HepG2 (cell line): Measurements from ENCODE around the gene WDR81. TPM values are rescaled to one million over a fixed set of nuclear protein-coding genes. Genes with fewer than 3 reads are reported as not detected.

Experiments used
- FOXM1 ChIP-seq: sonication (generic); formaldehyde crosslinking; IDR thresholded peaks from 2 replicates; pipeline ENCODE4 v1.5.0; 2020; ENCODE audit warnings: missing genetic modification reagents
- GLI4 ChIP-seq: sonication (generic); formaldehyde crosslinking; IDR thresholded peaks from 2 replicates; pipeline ENCODE4 v1.5.1; 2020; ENCODE audit warnings: missing genetic modification reagents, mild to moderate bottlenecking, moderate library complexity, borderline replicate concordance
- HNRNPK ChIP-seq: fragments of 200-400 bp; formaldehyde crosslinking; IDR thresholded peaks from 2 replicates; pipeline ENCODE4 v1.6.1; 2018; ENCODE audit warnings: low read length, low read depth, moderate library complexity, mild to moderate bottlenecking; ENCODE audit not compliant: poor library complexity, severe bottlenecking
- KLF12 ChIP-seq: sonication (generic); formaldehyde crosslinking; IDR thresholded peaks from 2 replicates; pipeline ENCODE4 v1.4.0; 2020; ENCODE audit warnings: missing genetic modification reagents, borderline replicate concordance
- RFXAP ChIP-seq: sonication (generic); formaldehyde crosslinking; IDR thresholded peaks from 2 replicates; pipeline ENCODE4 v1.4.0; 2020; ENCODE audit warnings: missing genetic modification reagents, borderline replicate concordance
- SALL1 ChIP-seq: sonication (generic); formaldehyde crosslinking; IDR thresholded peaks from 2 replicates; pipeline ENCODE4 v1.8.0; 2022; ENCODE audit warnings: mild to moderate bottlenecking, missing genetic modification reagents
- TCF7L2 ChIP-seq: IDR thresholded peaks from 2 replicates; pipeline ENCODE4 v1.6.1; 2011; ENCODE audit warnings: mild to moderate bottlenecking, low read depth, low read length, moderate library complexity
- ZFAT ChIP-seq: sonication (generic); formaldehyde crosslinking; conservative IDR thresholded peaks from 2 replicates; pipeline ENCODE4 v1.8.1; 2023; ENCODE audit warnings: missing genetic modification reagents, inconsistent platforms
- ZFY ChIP-seq: sonication (generic); formaldehyde crosslinking; IDR thresholded peaks from 2 replicates; pipeline ENCODE4 v1.4.0; 2020; ENCODE audit warnings: missing genetic modification reagents
- ZNF329 ChIP-seq: sonication (generic); formaldehyde crosslinking; IDR thresholded peaks from 2 replicates; pipeline ENCODE4 v1.9.0; 2021; ENCODE audit warnings: low read depth, mild to moderate bottlenecking, missing genetic modification reagents
- ZNF367 ChIP-seq: sonication (generic); formaldehyde crosslinking; IDR thresholded peaks from 2 replicates; pipeline ENCODE4 v1.4.0; 2020; ENCODE audit warnings: missing genetic modification reagents, borderline replicate concordance
- ZNF431 ChIP-seq: sonication (generic); formaldehyde crosslinking; IDR thresholded peaks from 2 replicates; pipeline ENCODE4 v1.9.0; 2022; ENCODE audit warnings: missing genetic modification reagents, low read depth, mild to moderate bottlenecking, borderline replicate concordance
- ZNF460 ChIP-seq: sonication (generic); formaldehyde crosslinking; IDR thresholded peaks from 2 replicates; pipeline ENCODE4 v1.5.1; 2020; ENCODE audit warnings: missing genetic modification reagents, mild to moderate bottlenecking, borderline replicate concordance
- ZNF615 ChIP-seq: sonication (generic); formaldehyde crosslinking; IDR thresholded peaks from 2 replicates; pipeline ENCODE4 v1.5.0; 2020; ENCODE audit warnings: mild to moderate bottlenecking, missing genetic modification reagents, borderline replicate concordance
- ZNF644 ChIP-seq: IDR thresholded peaks from 2 replicates; pipeline ENCODE4 v1.6.1; 2016; ENCODE audit warnings: low read depth
- ZNF83 ChIP-seq: sonication (generic); formaldehyde crosslinking; IDR thresholded peaks from 2 replicates; pipeline ENCODE4 v1.4.0; 2020; ENCODE audit warnings: missing genetic modification reagents, mild to moderate bottlenecking, borderline replicate concordance
- polyA plus RNA-seq, 8 experiments: library from polyadenylated mRNA; depleted of rRNA in 3 of 8; stranded (reverse) in 7 of 8; unstranded in 1 of 8; fragments of >200 nt; fragmentation: Illumina TruSeq in 4 of 8; extraction: Trizol in 4 of 8; gene quantifications; 2 replicates each; pipeline versions ENCODE4 v1.2.1 to v1.2.3, GENCODE V29; 2011 to 2016; ENCODE audit warnings: low read depth in 4 of 8, missing spikeins in 1 of 8, mixed read lengths in 1 of 8; ENCODE audit not compliant: insufficient read depth in 1 of 8
- total RNA-seq, 5 experiments: library from RNA; depleted of rRNA; stranded (reverse); fragments of >200 nt; fragmentation: Illumina TruSeq; extraction: Trizol; gene quantifications; 2 replicates each; pipeline ENCODE4 v1.2.3, GENCODE V29; 2016; ENCODE audit warnings: low read depth in 1 of 5
- TF ChIP-seq, protein P1 (sequence below): IDR thresholded peaks from 2 replicates; pipeline ENCODE4 v1.6.1; 2016; ENCODE audit warnings: low read depth, missing genetic modification reagents, missing compliant biosample characterization
- TF ChIP-seq, protein P2 (sequence below): sonication (generic); formaldehyde crosslinking; IDR thresholded peaks from 2 replicates; pipeline ENCODE4 v1.4.0; 2020; ENCODE audit warnings: mild to moderate bottlenecking, missing genetic modification reagents
- TF ChIP-seq, protein P3 (sequence below): sonication (generic); formaldehyde crosslinking; IDR thresholded peaks from 2 replicates; pipeline ENCODE4 v1.8.0; 2022; ENCODE audit warnings: missing genetic modification reagents, low read depth, mild to moderate bottlenecking, borderline replicate concordance
- TF ChIP-seq, protein P4 (sequence below): sonication (generic); formaldehyde crosslinking; conservative IDR thresholded peaks from 2 replicates; pipeline ENCODE4 v1.4.0; 2020; ENCODE audit warnings: missing genetic modification reagents

The WDR81 gene
- total and polyA plus RNA-seq, 2 of the 13 experiments (the other 11 are each of a cell fraction or from before 2014, with no cell fraction given): 9.1 to 16.7 TPM

DNA sequence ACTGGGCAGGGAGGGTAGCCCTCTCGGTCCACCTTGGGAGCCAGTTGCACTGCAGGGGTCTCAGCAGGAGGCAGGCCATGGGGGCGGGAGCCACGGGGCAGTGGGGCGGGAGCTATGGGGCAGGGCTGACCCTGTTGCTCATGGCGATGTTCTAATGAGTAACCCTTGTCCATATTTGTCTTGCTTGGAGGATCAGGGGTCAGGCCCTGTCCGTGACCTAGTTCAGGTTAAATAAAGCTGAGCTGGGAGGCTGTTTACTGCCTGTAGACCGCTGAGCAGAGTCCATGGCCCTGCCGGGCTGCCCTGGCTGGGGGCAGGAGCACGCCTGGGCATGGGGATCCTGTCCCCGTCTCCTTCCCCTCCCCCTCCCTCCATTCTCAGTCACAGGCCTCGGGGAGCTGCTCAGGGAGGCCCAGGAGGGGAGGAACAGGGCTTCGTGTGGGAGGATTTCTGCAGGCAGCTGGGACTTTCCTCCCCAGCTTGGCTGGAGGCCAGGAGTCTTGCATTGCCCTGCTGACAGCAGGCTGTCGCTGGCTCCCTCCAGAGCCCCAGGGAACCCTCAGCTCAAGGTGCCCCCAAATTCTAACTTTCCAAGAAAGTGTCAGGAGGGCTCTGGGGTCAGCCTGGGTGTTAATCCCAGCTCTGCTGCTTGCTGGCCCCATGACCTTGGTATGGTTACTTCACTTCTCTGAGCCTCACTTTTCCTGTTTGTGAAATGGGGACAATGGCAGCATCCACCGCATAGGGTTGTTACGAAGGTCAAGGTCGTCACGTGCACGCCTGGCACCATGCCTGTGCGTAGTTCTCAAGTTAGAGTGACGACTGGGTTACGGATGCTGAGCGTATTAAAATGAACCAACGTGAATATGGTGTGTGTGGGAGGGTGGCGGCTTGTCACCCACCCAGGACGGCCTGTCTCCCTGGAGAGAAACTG lies 12.1 kb downstream of the WDR81 start (continued):
- TF ChIP-seq, protein P1, sequence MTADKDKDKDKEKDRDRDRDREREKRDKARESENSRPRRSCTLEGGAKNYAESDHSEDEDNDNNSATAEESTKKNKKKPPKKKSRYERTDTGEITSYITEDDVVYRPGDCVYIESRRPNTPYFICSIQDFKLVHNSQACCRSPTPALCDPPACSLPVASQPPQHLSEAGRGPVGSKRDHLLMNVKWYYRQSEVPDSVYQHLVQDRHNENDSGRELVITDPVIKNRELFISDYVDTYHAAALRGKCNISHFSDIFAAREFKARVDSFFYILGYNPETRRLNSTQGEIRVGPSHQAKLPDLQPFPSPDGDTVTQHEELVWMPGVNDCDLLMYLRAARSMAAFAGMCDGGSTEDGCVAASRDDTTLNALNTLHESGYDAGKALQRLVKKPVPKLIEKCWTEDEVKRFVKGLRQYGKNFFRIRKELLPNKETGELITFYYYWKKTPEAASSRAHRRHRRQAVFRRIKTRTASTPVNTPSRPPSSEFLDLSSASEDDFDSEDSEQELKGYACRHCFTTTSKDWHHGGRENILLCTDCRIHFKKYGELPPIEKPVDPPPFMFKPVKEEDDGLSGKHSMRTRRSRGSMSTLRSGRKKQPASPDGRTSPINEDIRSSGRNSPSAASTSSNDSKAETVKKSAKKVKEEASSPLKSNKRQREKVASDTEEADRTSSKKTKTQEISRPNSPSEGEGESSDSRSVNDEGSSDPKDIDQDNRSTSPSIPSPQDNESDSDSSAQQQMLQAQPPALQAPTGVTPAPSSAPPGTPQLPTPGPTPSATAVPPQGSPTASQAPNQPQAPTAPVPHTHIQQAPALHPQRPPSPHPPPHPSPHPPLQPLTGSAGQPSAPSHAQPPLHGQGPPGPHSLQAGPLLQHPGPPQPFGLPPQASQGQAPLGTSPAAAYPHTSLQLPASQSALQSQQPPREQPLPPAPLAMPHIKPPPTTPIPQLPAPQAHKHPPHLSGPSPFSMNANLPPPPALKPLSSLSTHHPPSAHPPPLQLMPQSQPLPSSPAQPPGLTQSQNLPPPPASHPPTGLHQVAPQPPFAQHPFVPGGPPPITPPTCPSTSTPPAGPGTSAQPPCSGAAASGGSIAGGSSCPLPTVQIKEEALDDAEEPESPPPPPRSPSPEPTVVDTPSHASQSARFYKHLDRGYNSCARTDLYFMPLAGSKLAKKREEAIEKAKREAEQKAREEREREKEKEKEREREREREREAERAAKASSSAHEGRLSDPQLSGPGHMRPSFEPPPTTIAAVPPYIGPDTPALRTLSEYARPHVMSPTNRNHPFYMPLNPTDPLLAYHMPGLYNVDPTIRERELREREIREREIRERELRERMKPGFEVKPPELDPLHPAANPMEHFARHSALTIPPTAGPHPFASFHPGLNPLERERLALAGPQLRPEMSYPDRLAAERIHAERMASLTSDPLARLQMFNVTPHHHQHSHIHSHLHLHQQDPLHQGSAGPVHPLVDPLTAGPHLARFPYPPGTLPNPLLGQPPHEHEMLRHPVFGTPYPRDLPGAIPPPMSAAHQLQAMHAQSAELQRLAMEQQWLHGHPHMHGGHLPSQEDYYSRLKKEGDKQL (CRISPR knock-in tag): peak; percentile 97
- no peak for TF ChIP-seq HNRNPK
- TF ChIP-seq SALL1 (CRISPR knock-in tag): peak; percentile 88
- no peak; the same call in 1 of the 2 replicates for TF ChIP-seq ZNF615 (CRISPR knock-in tag)
- peak; percentile 85 for TF ChIP-seq KLF12 (CRISPR knock-in tag)
- TF ChIP-seq, protein P2, sequence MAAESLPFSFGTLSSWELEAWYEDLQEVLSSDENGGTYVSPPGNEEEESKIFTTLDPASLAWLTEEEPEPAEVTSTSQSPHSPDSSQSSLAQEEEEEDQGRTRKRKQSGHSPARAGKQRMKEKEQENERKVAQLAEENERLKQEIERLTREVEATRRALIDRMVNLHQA (CRISPR knock-in tag): no peak
- peak; percentile 94 for TF ChIP-seq ZNF460 (CRISPR knock-in tag)
- TF ChIP-seq GLI4 (CRISPR knock-in tag): no peak
- TF ChIP-seq ZFAT: no peak
- TF ChIP-seq ZFY: peak; percentile 43
- no peak for TF ChIP-seq TCF7L2
- TF ChIP-seq, protein P3, sequence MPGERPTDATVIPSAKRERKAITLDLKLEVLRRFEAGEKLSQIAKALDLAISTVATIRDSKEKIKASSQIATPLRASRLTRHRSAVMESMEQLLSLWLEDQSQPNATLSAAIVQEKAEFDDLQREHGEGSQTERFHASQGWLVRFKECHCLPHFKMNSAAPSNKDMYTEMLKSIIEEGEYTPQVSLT: no peak
- 0 out of 2 replicates have a peak, but pooled peaks have one; percentile 21 for TF ChIP-seq ZNF367 (CRISPR knock-in tag)
- 0 out of 2 replicates have a peak, but pooled peaks have one; percentile 2 for TF ChIP-seq ZNF644 (CRISPR knock-in tag)
- TF ChIP-seq ZNF83 (CRISPR knock-in tag): no peak
- peak; percentile 67; the same call in 1 of the 2 replicates for TF ChIP-seq RFXAP (CRISPR knock-in tag)
- TF ChIP-seq, protein P4, sequence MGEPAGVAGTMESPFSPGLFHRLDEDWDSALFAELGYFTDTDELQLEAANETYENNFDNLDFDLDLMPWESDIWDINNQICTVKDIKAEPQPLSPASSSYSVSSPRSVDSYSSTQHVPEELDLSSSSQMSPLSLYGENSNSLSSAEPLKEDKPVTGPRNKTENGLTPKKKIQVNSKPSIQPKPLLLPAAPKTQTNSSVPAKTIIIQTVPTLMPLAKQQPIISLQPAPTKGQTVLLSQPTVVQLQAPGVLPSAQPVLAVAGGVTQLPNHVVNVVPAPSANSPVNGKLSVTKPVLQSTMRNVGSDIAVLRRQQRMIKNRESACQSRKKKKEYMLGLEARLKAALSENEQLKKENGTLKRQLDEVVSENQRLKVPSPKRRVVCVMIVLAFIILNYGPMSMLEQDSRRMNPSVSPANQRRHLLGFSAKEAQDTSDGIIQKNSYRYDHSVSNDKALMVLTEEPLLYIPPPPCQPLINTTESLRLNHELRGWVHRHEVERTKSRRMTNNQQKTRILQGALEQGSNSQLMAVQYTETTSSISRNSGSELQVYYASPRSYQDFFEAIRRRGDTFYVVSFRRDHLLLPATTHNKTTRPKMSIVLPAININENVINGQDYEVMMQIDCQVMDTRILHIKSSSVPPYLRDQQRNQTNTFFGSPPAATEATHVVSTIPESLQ (CRISPR knock-in tag): no peak
- 0 out of 2 replicates have a peak, but pooled peaks have one; percentile 72 for TF ChIP-seq ZNF329 (CRISPR knock-in tag)
- TF ChIP-seq ZNF431: no peak
- TF ChIP-seq FOXM1: no peak; the same call in 1 of the 2 replicates
